IPS-NIHi11 (cell line): ENCODE results near the gene SEC14L5.

Experiments
- DNase-seq: peaks from one replicate; pipeline ENCODE4 v3.0.0; 2012; ENCODE audit warnings: mixed read lengths, low spot score

The SEC14L5 gene

GRCh38 chr16:4984174-4984990 lies 26.3 kb downstream of the SEC14L5 start:
- no peak for DNase-seq

GRCh38 chr16:4987250-4987579 lies 29.1 kb downstream of the SEC14L5 start:
- DNase-seq = no peak

- peak; percentile 82 for DNase-seq
Observed at GRCh38 chr16:4987580-4988374, 29.6 kb downstream of the SEC14L5 start.

GRCh38 chr16:4988647-4989046 lies 30.5 kb downstream of the SEC14L5 start:
- DNase-seq = no peak

GRCh38 chr16:4989391-4990006 lies 31.4 kb downstream of the SEC14L5 start:
- no peak for DNase-seq

- no peak for DNase-seq
Observed at GRCh38 chr16:4990415-4990814, 32.3 kb downstream of the SEC14L5 start.

GRCh38 chr16:4991754-4992153 lies 33.6 kb downstream of the SEC14L5 start:
- DNase-seq = no peak

- no peak for DNase-seq
Observed at GRCh38 chr16:4994719-4995434, 36.7 kb downstream of the SEC14L5 start.

- no peak for DNase-seq
Observed at GRCh38 chr16:5000573-5001001, 42.5 kb downstream of the SEC14L5 start.

GRCh38 chr16:5001571-5001970 lies 43.4 kb downstream of the SEC14L5 start:
- no peak for DNase-seq

- no peak for DNase-seq
Observed at GRCh38 chr16:5001986-5002385, 43.9 kb downstream of the SEC14L5 start.

- DNase-seq = no peak
Observed at GRCh38 chr16:5002699-5003143, 44.6 kb downstream of the SEC14L5 start.

- no peak for DNase-seq
Observed at GRCh38 chr16:5003211-5003610, 45.1 kb downstream of the SEC14L5 start.

GRCh38 chr16:5003828-5004227 lies 45.7 kb downstream of the SEC14L5 start:
- no peak for DNase-seq

GRCh38 chr16:5004311-5004710 lies 46.2 kb downstream of the SEC14L5 start:
- no peak for DNase-seq

GRCh38 chr16:5005916-5006315 lies 47.8 kb downstream of the SEC14L5 start:
- DNase-seq = no peak

- DNase-seq = no peak
Observed at GRCh38 chr16:5006348-5007193, 48.4 kb downstream of the SEC14L5 start.

GRCh38 chr16:5007256-5007655 lies 49.1 kb downstream of the SEC14L5 start:
- no peak for DNase-seq

- DNase-seq = no peak
Observed at GRCh38 chr16:5008311-5008731, 50.2 kb downstream of the SEC14L5 start.

GRCh38 chr16:5010576-5011329 lies 52.6 kb downstream of the SEC14L5 start:
- DNase-seq = peak; percentile 62
